OCI-LY7 (cell line): ENCODE data around the gene HPGDS.

Source experiments
- EZH2phosphoT487 ChIP-seq: fragments of 200-600 bp; sonication (generic); IDR thresholded peaks from 2 replicates; pipeline ENCODE4 v1.6.1; 2018; ENCODE audit warnings: low read depth, borderline replicate concordance, mild to moderate bottlenecking, mixed run types, antibody characterized with exemption, low read length, moderate library complexity, mixed read lengths
- TF ChIP-seq, protein P1 (sequence below): fragments of 200-600 bp; sonication (generic); conservative IDR thresholded peaks from 2 replicates; pipeline ENCODE4 v1.5.1; 2014; ENCODE audit warnings: mild to moderate bottlenecking, antibody characterized with exemption, low read length, moderate library complexity, mixed read lengths

DNA sequence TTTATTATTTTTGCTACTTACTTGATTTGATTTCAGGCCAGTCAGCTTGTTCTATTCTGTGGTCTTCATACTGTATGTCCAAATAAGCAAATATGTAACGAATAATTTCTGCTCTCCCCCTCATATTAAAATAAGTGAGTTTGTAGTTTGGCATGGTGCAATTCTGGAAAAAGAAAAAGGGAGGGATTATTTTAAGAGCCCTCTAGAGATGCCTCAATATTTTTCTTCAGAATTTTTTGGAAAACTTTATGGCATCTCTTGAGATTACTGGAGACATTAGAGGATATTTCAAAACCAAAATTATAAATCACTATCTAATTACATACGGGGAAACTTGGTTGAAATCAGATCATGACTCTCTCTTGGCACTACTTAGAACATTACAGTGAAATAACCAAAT is 8.2 kb downstream of the HPGDS start:
- TF ChIP-seq, protein P1, sequence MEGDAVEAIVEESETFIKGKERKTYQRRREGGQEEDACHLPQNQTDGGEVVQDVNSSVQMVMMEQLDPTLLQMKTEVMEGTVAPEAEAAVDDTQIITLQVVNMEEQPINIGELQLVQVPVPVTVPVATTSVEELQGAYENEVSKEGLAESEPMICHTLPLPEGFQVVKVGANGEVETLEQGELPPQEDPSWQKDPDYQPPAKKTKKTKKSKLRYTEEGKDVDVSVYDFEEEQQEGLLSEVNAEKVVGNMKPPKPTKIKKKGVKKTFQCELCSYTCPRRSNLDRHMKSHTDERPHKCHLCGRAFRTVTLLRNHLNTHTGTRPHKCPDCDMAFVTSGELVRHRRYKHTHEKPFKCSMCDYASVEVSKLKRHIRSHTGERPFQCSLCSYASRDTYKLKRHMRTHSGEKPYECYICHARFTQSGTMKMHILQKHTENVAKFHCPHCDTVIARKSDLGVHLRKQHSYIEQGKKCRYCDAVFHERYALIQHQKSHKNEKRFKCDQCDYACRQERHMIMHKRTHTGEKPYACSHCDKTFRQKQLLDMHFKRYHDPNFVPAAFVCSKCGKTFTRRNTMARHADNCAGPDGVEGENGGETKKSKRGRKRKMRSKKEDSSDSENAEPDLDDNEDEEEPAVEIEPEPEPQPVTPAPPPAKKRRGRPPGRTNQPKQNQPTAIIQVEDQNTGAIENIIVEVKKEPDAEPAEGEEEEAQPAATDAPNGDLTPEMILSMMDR: no peak
- no peak for TF ChIP-seq EZH2phosphoT487
